GM19467 (cell line): ENCODE data around the gene ACVRL1.
"Not testable (repeated sequence)": the region's sequence is repeated elsewhere in the genome, so short reads cannot be mapped to it uniquely, and the experiment has no call there.

Experiments
- ATAC-seq: cut with Tn5 transposase; IDR thresholded peaks from one replicate; pipeline ENCODE4 v1.9.1; 2021; ENCODE audit warnings: mild to moderate bottlenecking, moderate library complexity; ENCODE audit not compliant: unreplicated experiment

The ACVRL1 gene

GRCh38 chr12:51873251-51873994 is 33.9 kb upstream of the ACVRL1 start:
- ATAC-seq = no peak

GRCh38 chr12:51874000-51874399 is 33.3 kb upstream of the ACVRL1 start:
- ATAC-seq = no peak

DNA sequence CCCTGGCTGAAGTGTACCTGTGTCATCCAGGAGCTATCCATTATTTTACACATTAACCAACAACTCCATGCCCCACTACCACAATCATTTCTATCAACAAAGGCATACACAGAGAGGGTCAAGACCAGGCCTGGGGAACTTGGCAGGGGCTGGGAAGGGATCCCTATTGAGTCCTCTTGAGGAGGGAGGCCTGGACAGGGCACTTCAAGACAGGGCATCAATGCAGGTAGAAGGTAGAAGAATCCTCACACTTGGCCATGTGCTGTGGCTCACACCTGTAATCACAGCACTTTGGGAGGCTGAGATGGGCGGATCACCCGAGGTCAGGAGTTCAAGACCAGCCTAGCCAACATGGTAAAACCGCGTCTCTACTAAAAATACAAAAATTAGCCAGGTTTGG is 32.8 kb upstream of the ACVRL1 start:
- no peak for ATAC-seq

GRCh38 chr12:51879102-51879501 is 28.2 kb upstream of the ACVRL1 start:
- no peak for ATAC-seq

- ATAC-seq = no peak
Observed at GRCh38 chr12:51883295-51883694, 24.0 kb upstream of the ACVRL1 start.

DNA sequence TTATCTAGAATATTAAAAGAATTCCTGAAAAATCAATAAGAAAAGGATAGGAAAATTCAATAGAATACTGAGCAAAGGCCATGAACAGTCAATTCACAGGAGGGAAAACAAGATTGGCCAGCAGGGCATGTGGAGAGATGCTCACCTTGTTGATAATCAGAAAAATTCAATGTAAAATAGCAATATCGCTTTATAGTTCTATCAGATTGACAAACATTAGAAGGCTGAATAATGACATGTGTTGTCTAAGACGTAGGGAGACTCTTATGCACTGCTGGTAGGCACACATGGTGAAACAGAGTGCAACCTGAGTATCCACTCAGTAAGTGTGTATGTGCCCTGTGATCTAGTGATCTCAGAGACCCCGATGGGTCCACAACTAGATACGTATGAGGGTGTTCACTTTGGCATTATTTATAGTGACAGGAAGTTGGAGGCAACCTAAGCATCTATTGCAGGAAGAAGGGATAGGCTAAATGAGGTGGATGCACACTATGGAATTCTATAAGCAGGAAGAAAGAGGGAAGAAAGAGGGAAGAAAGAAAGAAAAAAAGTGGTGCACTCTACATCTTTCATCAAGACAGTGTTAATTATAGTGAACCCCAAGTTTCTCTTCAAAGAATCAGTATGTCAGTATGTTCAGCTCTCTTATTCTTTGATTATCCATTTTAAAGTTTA is 23.2 kb upstream of the ACVRL1 start:
- no peak for ATAC-seq

DNA sequence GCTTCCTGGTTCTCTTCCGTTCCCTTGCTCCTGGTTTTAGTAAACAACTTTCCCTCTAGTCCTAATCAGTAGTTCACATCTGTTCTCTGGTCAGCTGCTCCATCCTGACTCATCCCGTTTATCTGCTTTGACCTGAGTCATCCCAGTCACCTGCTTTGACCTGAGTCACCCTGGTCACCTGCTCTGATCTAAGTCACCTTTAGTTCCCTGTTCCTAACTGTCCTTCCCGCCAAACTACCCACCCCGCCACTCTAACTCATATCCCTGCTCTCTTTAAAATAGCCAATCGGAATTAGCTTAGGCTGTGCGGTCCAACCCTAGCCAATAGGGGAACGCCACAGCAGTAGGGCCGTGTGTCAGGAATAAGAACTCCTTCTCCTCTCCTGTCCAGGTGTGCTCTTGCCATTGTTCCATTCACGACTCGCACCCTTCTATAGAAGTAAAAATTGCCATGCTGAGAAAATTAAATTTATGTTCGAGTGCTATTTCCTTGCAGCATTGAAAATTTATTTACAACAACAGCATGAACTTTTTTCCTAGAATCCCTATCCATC is 22.6 kb upstream of the ACVRL1 start:
- no peak for ATAC-seq

DNA sequence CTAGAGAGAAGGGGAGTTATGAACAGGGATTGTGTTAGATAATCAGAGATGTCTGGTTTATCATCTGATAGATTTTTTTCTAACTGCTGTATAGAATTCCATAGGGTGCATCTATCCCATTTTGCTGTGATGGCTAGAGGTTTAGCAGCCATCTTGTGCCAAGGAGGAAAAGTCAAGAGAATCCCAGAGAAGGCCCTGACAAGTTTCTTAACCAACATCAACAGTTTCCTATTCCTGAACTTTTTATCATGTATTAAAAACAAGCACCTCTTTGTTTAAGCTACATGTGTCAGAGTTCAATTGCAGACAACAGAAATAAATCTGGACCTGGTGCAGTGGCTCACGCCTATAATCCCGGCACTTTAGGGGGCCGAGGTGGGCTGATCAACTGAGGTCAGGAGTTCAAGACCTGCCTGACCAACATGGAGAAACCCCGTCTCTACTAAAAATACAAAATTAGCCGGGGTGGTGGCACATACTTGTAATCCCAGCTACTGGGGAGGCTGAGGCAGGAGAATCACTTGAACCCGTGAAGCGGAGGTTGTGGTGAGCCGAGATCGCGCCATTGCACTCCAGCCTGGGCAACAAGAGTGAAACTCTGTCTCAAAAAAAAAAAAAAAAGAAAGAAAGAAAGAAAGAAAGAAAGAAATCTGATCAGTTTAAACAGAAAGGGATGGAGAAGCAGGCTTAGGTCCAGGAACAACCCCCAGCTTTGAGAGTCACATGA is 21.8 kb upstream of the ACVRL1 start:
- not testable (repeated sequence) for ATAC-seq

DNA sequence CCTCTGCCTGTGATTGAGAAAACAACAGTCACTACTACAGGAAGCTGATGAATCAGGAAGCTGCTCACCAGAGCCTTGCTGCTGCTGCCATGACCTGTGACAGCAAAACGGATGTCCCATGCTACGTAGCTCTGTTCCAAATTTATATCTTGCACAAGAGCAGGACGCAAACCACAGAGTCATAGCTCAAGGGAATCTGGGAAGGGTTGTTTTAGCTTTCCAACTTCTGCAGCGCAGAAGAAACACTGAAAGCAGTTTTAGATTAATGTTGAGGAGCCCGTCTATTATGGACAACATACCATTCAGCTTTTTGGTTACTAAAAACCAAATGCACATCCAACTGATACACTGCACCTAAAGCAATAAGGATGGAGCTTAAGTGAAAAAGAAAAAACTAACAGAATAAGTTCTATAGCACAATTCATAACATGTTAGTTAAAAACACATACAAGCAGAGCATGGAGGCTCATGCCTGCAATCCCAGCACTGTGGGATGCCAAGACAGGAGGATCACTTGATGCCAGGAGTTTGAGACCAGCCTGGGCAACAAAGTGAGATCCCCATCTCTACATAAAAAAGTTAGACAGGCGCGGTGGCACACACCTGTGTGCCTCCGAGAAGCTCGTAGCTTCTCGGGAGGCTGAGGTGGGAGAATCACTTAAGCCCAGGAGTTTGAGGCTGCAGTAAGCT is 21.1 kb upstream of the ACVRL1 start:
- ATAC-seq = no peak

DNA sequence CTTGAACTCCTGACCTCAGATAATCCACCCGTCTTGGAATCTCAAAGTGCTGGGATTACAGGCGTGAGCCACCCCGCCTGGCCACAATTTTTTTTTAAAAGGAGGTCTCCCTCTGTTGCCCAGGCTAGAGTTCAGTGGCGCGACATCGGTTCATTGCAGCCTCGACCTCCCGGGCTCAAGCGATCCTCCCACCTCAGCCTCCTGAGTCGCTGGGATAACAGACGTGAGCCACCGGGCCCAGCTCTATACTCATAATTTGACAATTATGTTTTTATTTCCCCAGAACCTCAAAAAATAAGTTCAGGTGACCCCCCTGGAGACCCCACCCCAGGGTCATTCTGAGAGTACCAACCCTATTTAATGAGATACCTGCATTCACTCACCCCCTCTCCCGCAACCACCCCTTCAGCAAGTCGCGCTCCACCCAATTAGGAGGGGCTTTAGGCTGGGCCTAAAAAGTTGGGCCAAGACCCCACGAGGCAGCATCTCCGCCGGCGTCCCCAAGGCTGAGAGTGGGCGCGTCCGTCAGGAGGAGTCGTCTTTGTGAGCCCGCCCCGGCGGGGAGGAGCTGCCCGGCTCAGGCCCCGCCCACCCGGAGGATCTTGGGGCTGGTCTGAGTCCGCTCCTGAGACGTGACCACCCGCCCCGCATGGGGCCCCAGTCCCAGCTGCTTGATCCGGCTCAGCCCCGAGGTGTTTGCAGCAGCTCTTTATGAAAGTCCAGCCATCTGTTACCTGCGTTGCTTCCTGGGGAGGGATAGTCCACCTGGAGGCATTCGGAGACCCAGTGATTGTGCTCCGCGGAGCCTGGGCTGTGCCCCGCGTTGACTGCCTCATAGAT is 19.6 kb upstream of the ACVRL1 start, which contains the start of gene ANKRD33:
ANKRD33 (plus strand) TSS at position 628 of the 840 bp plus-strand sequence; CDS start at position 712, 84 bp downstream.
- no peak for ATAC-seq

DNA sequence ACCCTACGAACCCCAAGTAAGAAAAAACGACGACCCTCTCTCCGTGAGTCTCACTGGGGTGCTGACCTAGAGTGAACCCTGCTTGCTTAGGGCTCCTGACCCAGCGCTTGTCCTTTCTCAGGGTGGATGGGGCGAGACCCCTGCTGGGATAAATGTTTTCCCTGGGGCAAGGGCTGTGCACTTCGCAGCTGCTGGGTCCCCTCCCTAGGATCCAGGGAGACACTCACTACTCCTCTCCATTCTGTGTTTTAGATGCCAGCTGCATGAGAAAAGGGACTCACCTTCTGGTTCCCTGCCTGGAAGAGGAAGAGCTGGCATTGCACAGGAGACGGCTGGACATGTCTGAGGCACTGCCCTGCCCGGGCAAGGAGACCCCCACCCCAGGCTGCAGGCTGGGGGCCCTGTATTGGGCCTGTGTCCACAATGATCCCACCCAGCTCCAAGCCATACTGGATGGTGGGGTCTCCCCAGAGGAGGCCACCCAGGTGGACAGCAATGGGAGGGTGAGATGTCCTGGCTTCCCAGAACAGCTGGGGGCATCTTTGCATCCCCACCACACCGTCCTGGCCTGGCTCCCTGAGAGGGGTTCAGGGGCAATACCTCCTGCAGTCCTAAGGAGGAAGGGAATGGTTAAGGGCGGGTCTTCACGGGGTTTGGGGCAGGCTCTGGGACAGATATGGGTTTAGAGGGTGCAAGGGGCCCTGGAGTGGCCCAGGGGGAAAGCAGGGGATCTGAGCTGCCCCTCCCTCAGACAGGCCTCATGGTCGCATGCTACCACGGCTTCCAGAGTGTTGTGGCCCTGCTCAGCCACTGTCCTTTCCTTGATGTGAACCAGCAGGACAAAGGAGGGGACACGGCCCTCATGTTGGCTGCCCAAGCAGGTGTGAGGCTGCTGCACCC is 18.7 kb upstream of the ACVRL1 start:
- no peak for ATAC-seq

GRCh38 chr12:51889216-51890132 is 17.8 kb upstream of the ACVRL1 start:
- ATAC-seq = no peak

- no peak for ATAC-seq
Observed at GRCh38 chr12:51890133-51890464, 17.2 kb upstream of the ACVRL1 start.

DNA sequence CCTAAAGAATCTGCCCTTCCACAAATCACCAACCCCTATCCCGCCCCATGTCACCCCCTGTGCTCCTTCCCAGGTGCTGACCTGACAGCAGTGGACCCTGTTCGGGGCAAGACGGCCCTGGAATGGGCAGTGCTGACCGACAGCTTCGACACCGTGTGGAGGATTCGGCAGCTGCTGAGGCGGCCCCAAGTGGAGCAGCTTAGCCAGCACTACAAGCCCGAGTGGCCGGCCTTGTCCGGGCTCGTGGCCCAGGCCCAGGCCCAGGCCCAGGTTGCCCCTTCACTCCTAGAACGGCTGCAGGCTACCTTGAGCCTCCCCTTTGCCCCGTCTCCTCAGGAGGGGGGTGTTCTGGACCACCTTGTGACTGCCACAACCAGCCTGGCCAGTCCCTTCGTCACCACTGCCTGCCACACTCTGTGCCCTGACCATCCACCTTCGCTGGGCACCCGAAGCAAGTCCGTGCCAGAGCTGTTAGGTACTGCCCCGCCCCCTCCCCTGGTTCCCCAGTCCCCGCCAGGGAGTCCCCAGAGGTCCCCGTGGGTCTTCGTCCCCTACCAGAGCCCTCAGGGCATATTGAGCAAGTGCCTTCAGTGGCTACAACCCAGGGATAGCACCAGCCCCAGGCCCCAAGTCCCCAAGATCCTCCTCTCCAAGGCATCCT is 16.7 kb upstream of the ACVRL1 start:
- no peak for ATAC-seq

DNA sequence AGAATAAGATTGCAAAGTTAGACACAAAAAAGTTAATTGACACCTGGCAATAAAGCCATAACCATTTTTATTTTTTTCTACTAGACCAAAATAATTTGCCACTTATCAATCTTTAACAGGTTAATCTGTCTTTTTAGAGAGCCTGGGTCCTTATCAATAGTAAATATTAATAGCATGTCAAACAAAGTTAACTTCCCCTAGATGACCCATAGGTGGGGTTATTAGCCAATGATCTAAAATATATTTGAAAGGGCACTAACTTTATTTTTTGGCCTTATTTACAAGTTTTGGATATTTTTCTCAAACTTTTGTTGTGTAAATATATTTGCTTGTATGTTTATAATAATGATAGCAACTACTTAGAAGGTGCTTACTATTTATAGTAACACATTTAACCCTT is 15.5 kb upstream of the ACVRL1 start:
- no peak for ATAC-seq

- no peak for ATAC-seq
Observed at GRCh38 chr12:51893786-51894185, 13.5 kb upstream of the ACVRL1 start.

DNA sequence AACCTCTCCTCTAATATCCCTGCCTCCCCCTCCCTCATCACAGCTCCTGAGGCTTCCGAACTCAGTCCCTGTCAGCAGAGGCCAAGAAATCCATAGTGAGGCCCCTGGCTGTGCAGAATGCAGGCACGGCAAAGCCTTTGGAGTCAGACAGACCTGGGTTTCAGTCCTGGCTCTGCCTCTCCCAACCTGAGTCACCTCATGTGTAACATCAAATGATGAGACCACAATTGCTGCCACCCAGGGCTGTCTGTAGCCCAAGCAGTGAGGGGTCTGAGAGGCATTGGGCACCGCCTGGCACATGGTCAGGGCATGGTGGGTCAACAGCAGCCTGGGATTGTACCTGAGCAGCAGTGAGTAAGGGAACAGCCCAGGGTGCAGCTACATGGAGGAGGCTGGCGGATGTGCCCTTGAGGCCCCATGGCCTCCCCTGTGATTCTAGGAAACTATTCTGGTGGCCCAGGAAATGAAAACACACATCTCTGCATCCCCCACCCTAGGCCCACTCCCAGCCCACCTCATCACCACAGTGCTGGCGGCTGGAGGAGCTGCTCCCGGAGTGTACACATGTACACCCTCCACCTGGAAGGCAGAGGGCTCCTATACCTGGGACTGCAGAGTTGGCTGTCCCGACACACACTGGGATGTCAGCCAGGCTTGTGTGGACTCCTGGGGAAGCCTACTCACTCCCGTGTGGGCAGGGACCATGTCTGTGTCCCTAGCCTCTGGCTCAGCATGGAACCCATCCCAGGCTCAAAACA is 11.7 kb upstream of the ACVRL1 start:
- no peak for ATAC-seq
